ENCODE measurements around the gene KIAA1755.

The KIAA1755 gene

GRCh38 chr20:38222923-38223742 lies 37.4 kb downstream of the KIAA1755 start:
- DNase-seq (ENCODE audit: low read depth, low spot score) = no peak

GRCh38 chr20:38222231-38222922 lies 38.2 kb downstream of the KIAA1755 start:
- no peak overlapping the region for H3K9ac ChIP-seq (ENCODE audit: insufficient read length, low read depth)
- no peaks in the 10 kb centered on the region for H3K36me3 ChIP-seq (ENCODE audit: insufficient read depth, insufficient read length, low read length)
- H3K4me1 ChIP-seq (ENCODE audit: insufficient read depth, insufficient read length) = peaks cover 7% of the 10 kb centered on the region
- no peak for TF ChIP-seq ZNF274 (IDR thresholded peaks at IDR 0.05; ENCODE audit: low read depth, low read length)
- no peak for TF ChIP-seq YY1 (IDR thresholded peaks at IDR 0.05; ENCODE audit: insufficient read depth, insufficient read length)
- TF ChIP-seq SUZ12 (IDR thresholded peaks at IDR 0.05; ENCODE audit: extremely low read depth, insufficient read depth, insufficient read length) = no peak
- no peak overlapping the region for H3K4me3 ChIP-seq (ENCODE audit: insufficient read length, low read depth)
- H3K9me3 ChIP-seq (ENCODE audit: insufficient read depth, low read length) = no peaks in the 10 kb centered on the region
- no peaks in the 10 kb centered on the region for H3K27me3 ChIP-seq (ENCODE audit: insufficient read depth, insufficient read length)
- peak; percentile 60 for DNase-seq (ENCODE audit: low read depth, low spot score)

More at GRCh38 chr20:38222923-38223742, 37.4 kb downstream of the KIAA1755 start:
- H3K9ac ChIP-seq (ENCODE audit: insufficient read length, low read depth) = no peak overlapping the region
- H3K4me3 ChIP-seq (ENCODE audit: insufficient read length, low read depth) = no peak overlapping the region
- TF ChIP-seq SUZ12 (IDR thresholded peaks at IDR 0.05; ENCODE audit: extremely low read depth, insufficient read depth, insufficient read length) = no peak
- TF ChIP-seq ZNF274 (IDR thresholded peaks at IDR 0.05; ENCODE audit: low read depth, low read length) = no peak
- no peak for TF ChIP-seq YY1 (IDR thresholded peaks at IDR 0.05; ENCODE audit: insufficient read depth, insufficient read length)
- H3K9me3 ChIP-seq (ENCODE audit: insufficient read depth, low read length) = peaks cover under 1% of the 10 kb centered on the region; the same call in 1 of the 2 replicates
- H3K4me1 ChIP-seq (ENCODE audit: insufficient read depth, insufficient read length) = peaks cover 2% of the 10 kb centered on the region
- no peaks in the 10 kb centered on the region for H3K36me3 ChIP-seq (ENCODE audit: insufficient read depth, insufficient read length, low read length)
- no peaks in the 10 kb centered on the region for H3K27me3 ChIP-seq (ENCODE audit: insufficient read depth, insufficient read length)

GRCh38 chr20:38221119-38221589 lies 39.4 kb downstream of the KIAA1755 start:
- Histone ChIP-seq H3K36me3 (ENCODE audit: insufficient read depth, insufficient read length, low read length) (no peaks in the 10 kb centered on the region), H3K4me3 (ENCODE audit: insufficient read length, low read depth) (no peak overlapping the region), H3K4me1 (ENCODE audit: insufficient read depth, insufficient read length) (peaks cover 11% of the 10 kb centered on the region), H3K9me3 (ENCODE audit: insufficient read depth, low read length) (no peaks in the 10 kb centered on the region), H3K9ac (ENCODE audit: insufficient read length, low read depth) (no peak overlapping the region), H3K27me3 (ENCODE audit: insufficient read depth, insufficient read length) (no peaks in the 10 kb centered on the region)
- TF ChIP-seq YY1 (IDR thresholded peaks at IDR 0.05; ENCODE audit: insufficient read depth, insufficient read length) (no peak), SUZ12 (IDR thresholded peaks at IDR 0.05; ENCODE audit: extremely low read depth, insufficient read depth, insufficient read length) (no peak), ZNF274 (IDR thresholded peaks at IDR 0.05; ENCODE audit: low read depth, low read length) (no peak)
- DNase-seq (ENCODE audit: low read depth, low spot score) = peak; percentile 70

- H3K36me3 ChIP-seq (ENCODE audit: insufficient read depth, insufficient read length, low read length) = no peaks in the 10 kb centered on the region
- no peak overlapping the region for H3K4me3 ChIP-seq (ENCODE audit: insufficient read length, low read depth)
- H3K4me1 ChIP-seq (ENCODE audit: insufficient read depth, insufficient read length) = peaks cover 11% of the 10 kb centered on the region
- DNase-seq (ENCODE audit: low read depth, low spot score) = no peak
- no peaks in the 10 kb centered on the region for H3K27me3 ChIP-seq (ENCODE audit: insufficient read depth, insufficient read length)
- TF ChIP-seq SUZ12 (IDR thresholded peaks at IDR 0.05; ENCODE audit: extremely low read depth, insufficient read depth, insufficient read length) = no peak
- no peak for TF ChIP-seq YY1 (IDR thresholded peaks at IDR 0.05; ENCODE audit: insufficient read depth, insufficient read length)
- no peak for TF ChIP-seq ZNF274 (IDR thresholded peaks at IDR 0.05; ENCODE audit: low read depth, low read length)
- H3K9me3 ChIP-seq (ENCODE audit: insufficient read depth, low read length) = no peaks in the 10 kb centered on the region
- no peak overlapping the region for H3K9ac ChIP-seq (ENCODE audit: insufficient read length, low read depth)
These were observed 39.9 kb downstream of the KIAA1755 start for GRCh38 chr20:38220587-38221118.

GRCh38 chr20:38219006-38219950 lies 41.3 kb downstream of the KIAA1755 start:
- Histone ChIP-seq H3K4me1 (ENCODE audit: insufficient read depth, insufficient read length) (peaks cover 11% of the 10 kb centered on the region), H3K36me3 (ENCODE audit: insufficient read depth, insufficient read length, low read length) (no peaks in the 10 kb centered on the region), H3K9me3 (ENCODE audit: insufficient read depth, low read length) (no peaks in the 10 kb centered on the region), H3K4me3 (ENCODE audit: insufficient read length, low read depth) (no peak overlapping the region), H3K27me3 (ENCODE audit: insufficient read depth, insufficient read length) (no peaks in the 10 kb centered on the region), H3K9ac (ENCODE audit: insufficient read length, low read depth) (no peak overlapping the region)
- no peak for DNase-seq (ENCODE audit: low read depth, low spot score)
- TF ChIP-seq SUZ12 (IDR thresholded peaks at IDR 0.05; ENCODE audit: extremely low read depth, insufficient read depth, insufficient read length) (no peak), YY1 (IDR thresholded peaks at IDR 0.05; ENCODE audit: insufficient read depth, insufficient read length) (no peak), ZNF274 (IDR thresholded peaks at IDR 0.05; ENCODE audit: low read depth, low read length) (no peak)

GRCh38 chr20:38218566-38218885 lies 42.0 kb downstream of the KIAA1755 start:
- no peak overlapping the region for H3K9ac ChIP-seq (ENCODE audit: insufficient read length, low read depth)
- no peak for TF ChIP-seq ZNF274 (IDR thresholded peaks at IDR 0.05; ENCODE audit: low read depth, low read length)
- H3K4me1 ChIP-seq (ENCODE audit: insufficient read depth, insufficient read length) = peaks cover 11% of the 10 kb centered on the region
- no peaks in the 10 kb centered on the region for H3K36me3 ChIP-seq (ENCODE audit: insufficient read depth, insufficient read length, low read length)
- no peak overlapping the region for H3K4me3 ChIP-seq (ENCODE audit: insufficient read length, low read depth)
- no peaks in the 10 kb centered on the region for H3K9me3 ChIP-seq (ENCODE audit: insufficient read depth, low read length)
- no peak for DNase-seq (ENCODE audit: low read depth, low spot score)
- no peaks in the 10 kb centered on the region for H3K27me3 ChIP-seq (ENCODE audit: insufficient read depth, insufficient read length)

Data from NT2/D1 (cell line).